Erythroblast (primary cell): ENCODE results near the gene ST14.
A peak's percentile ranks its signal among the peaks of the same experiment; 100 is the strongest.

Experiments
- DNase-seq, 2 experiments: peaks; one replicate each; lab custom pipeline; 2025; lab: John Stamatoyannopoulos, UW
- GATA1 ChIP-seq: IDR thresholded peaks from 2 replicates; pipeline ENCODE4 v1.6.1; 2011; ENCODE audit warnings: low read depth, mild to moderate bottlenecking, control low read depth, low read length, moderate library complexity
- POLR2A ChIP-seq: IDR thresholded peaks from 2 replicates; pipeline ENCODE4 v1.6.1; 2011; ENCODE audit warnings: mild to moderate bottlenecking, low read length

ST14 gene

GRCh38 chr11:130124096-130124495 lies 35.5 kb upstream of the ST14 start:
- TF ChIP-seq GATA1 = no peak
- no peak for TF ChIP-seq POLR2A
- DNase-seq = peak; percentile 73 to 88

DNA sequence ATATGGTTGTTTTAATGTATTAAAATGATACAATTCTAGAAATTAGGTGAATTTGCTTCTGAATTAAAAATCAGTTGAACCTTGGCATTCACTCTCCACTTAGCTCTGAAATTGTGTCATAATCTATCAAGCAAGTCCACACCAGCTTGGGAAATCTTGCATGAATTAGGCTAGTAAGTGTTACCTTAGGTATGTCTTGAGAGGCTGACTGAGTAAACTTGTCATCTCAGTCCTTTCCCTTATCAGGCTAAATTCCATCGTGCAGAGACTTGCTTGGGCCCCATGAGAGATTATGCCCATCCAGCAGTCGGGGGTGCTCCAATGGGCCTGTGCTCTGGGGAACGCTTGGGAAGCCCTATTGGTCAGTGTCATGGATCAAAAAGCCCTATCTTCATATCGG lies 33.9 kb upstream of the ST14 start:
- no peak for TF ChIP-seq GATA1
- TF ChIP-seq POLR2A = no peak
- peak in 1 of 2 experiments; percentile 29 for DNase-seq

DNA sequence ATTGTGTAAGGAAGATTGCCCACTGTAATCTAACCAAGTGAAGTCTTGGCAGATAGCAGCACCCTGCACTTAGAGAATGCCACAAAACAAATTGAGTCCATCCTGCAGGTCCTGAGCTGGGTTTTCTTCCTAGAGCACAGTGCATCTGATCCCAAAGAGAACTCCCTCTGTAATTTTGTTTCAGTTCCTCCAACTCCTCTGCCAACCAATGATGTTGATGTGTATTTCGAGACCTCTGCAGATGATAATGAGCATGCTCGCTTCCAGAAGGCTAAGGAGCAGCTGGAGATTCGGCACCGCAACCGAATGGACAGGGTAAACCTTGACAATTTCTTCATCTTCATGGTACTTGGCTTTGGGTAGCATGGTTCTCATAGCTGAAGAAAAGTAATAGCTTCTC lies 33.1 kb upstream of the ST14 start:
- no peak for DNase-seq
- TF ChIP-seq GATA1 (no peak), POLR2A (no peak)

GRCh38 chr11:130127509-130127908 lies 32.1 kb upstream of the ST14 start:
- DNase-seq = no peak
- TF ChIP-seq POLR2A = no peak
- TF ChIP-seq GATA1 = no peak

DNA sequence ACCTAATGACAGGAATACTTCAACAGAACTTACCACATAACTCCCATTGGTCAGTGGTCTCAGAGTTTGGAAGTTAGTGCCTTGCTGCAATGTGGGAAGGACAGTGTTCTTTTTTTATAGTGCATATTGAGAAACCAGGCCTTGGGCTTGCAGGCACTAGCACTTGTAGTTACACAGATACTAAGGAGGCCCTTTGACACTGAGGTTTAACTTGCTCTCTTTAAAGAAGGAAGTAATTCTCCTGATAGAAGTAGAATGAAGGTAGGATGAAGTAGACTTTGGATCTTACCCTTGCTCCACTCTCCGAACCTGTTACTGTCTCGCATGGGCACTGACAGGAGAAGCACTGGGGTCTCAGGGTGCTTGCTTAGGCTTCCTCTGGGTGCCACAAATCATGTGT lies 31.0 kb upstream of the ST14 start:
- TF ChIP-seq POLR2A (no peak), GATA1 (no peak)
- no peak for DNase-seq

GRCh38 chr11:130129922-130130321 lies 29.7 kb upstream of the ST14 start:
- DNase-seq = no peak
- TF ChIP-seq GATA1 (no peak), POLR2A (no peak)

DNA sequence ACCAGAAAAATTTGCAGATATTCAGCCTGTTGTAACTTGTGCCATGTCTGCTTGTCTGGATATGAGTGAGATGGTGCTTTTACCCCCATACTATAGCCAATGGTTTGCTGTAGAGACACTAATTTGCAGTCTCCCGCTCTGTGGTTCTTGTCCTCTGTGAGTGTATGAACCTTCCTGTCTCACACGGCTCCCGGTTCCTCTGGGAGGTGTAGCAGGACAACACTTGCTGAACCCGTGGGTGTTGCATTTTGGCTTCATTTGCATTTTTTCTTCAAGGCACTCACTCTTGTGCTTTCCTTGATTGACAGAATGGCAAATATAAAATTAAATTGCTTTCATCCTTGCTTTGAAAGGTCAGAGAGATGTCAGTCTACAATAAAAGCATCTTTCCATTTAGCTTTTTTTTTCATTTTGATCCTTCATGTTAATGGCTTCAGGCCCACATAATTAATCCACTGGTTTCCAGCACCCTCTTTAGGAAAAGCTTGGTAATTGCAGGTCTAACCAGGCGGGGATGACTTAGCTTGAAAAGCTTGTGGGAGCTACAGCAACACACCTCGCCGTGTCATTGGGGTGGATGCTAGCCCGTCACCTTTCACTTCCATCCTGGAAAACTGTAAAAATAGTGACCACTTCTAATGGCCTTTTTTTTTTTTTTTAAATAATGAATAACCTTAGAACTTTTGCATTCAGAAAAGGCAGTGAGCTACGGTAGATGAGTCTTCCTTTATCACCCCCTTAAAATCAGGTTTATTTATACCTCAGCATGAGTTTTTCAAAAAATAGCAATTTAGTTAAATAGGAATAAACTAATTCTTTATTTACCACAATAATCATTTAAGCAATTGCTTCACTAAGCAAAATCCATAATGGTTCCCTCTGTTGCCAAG lies 27.4 kb upstream of the ST14 start:
- peak; percentile 79 to 89 for DNase-seq
- TF ChIP-seq GATA1 (no peak), POLR2A (no peak)

- TF ChIP-seq GATA1 = no peak
- TF ChIP-seq POLR2A = no peak
- DNase-seq = no peak
These were observed 25.9 kb upstream of the ST14 start for GRCh38 chr11:130133716-130134115.

GRCh38 chr11:130136107-130136506 lies 23.5 kb upstream of the ST14 start:
- DNase-seq = no peak
- TF ChIP-seq GATA1 (no peak), POLR2A (no peak)

DNA sequence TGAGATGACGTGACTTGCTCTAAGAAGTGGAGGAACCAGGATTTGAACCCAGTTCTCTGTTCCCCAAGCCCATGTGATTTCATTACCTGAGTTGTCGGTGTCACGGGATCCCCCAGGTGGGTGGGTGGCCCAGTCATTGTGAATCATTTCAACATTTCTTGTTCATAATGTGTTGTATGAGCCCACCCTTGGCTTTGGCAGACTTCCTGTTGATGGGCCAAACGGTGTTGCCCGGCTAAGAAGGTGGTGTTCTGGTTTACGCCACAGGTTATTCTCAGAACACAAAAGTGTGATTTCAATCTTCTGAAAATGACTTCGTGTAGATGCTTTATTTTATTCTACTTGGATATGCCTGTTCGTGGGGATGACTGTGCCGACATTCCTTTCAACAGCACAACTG lies 21.6 kb upstream of the ST14 start:
- TF ChIP-seq GATA1 = no peak
- no peak for TF ChIP-seq POLR2A
- DNase-seq = no peak

DNA sequence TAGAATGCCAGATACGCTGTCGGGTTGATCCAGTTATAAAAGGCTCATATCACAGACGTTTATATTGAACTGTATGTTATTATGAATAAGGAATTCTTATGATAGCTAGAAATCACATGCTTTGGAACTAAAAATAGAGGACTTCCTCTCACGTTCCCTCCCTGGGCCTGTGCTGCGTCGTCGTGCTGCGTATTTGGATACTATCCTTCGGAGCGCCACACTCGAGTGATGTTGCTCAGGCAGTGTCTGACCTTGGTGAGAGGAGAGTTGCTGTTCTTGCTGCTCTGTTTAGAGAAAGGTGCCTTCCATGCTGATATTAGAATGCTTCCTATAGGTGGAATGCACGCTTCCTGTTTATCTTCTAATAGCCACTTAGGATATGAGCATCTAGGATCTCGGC lies 20.2 kb upstream of the ST14 start:
- TF ChIP-seq GATA1 (no peak), POLR2A (no peak)
- no peak for DNase-seq

GRCh38 chr11:130141561-130142341 lies 17.8 kb upstream of the ST14 start:
- DNase-seq = no peak
- TF ChIP-seq GATA1 (no peak), POLR2A (no peak)

- TF ChIP-seq POLR2A (no peak), GATA1 (no peak)
These were observed 15.4 kb upstream of the ST14 start for GRCh38 chr11:130144141-130144540.

GRCh38 chr11:130144861-130145281 lies 14.7 kb upstream of the ST14 start:
- DNase-seq = peak in 1 of 2 experiments; percentile 25
- no peak for TF ChIP-seq GATA1
- TF ChIP-seq POLR2A = no peak

More at GRCh38 chr11:130144141-130144540, 15.4 kb upstream of the ST14 start:
- no peak for DNase-seq
